Measurements from ENCODE around the gene ZHX3. TPM values are rescaled to one million over a fixed set of nuclear protein-coding genes. Genes with fewer than 3 reads are reported as not detected.

ZHX3 gene
- total and polyA plus RNA-seq, 2 of the 13 experiments (the other 11 are each of a cell fraction or from before 2014, with no cell fraction given): 8.4 to 11.7 TPM

GRCh38 chr20:41339957-41340326, 22.4 kb upstream of the ZHX3 start (continued):
- TF ChIP-seq HINFP (CRISPR knock-in tag; IDR thresholded peaks at IDR 0.05; ENCODE audit: low read depth): peak; percentile 88; the same call in 1 of the 2 replicates
- 0 out of 2 replicates have a peak, but pooled peaks have one; percentile 68 for TF ChIP-seq WIZ (CRISPR knock-in tag; IDR thresholded peaks at IDR 0.05)
- peak; percentile 68; the same call in 1 of the 2 replicates for TF ChIP-seq ZBTB33 (CRISPR knock-in tag; IDR thresholded peaks at IDR 0.05)
- no peak for TF ChIP-seq TOPORS (CRISPR knock-in tag; IDR thresholded peaks at IDR 0.05)
- peak; percentile 99 for TF ChIP-seq ZMYM3 (CRISPR knock-in tag; IDR thresholded peaks at IDR 0.05)
- TF ChIP-seq HMG20A (CRISPR knock-in tag; IDR thresholded peaks at IDR 0.05; ENCODE audit: borderline replicate concordance): peak; percentile 30
- TF ChIP-seq ZNF234 (CRISPR knock-in tag; conservative IDR thresholded peaks at IDR 0.05): peak; percentile 83; the same call in 1 of the 2 replicates
- TF ChIP-seq SP140L (CRISPR knock-in tag; IDR thresholded peaks at IDR 0.05; ENCODE audit: borderline replicate concordance): no peak
- TF ChIP-seq SMAD3 (CRISPR knock-in tag; IDR thresholded peaks at IDR 0.05): peak; percentile 90; the same call in 1 of the 2 replicates
- peak; percentile 15; the same call in 1 of the 2 replicates for TF ChIP-seq DPF2 (CRISPR knock-in tag; IDR thresholded peaks at IDR 0.05; ENCODE audit: borderline replicate concordance, low read depth)
- TF ChIP-seq RXRB (CRISPR knock-in tag; IDR thresholded peaks at IDR 0.05; ENCODE audit: borderline replicate concordance): peak; percentile 75; the same call in 1 of the 2 replicates
- peak; percentile 44 for TF ChIP-seq CEBPG (CRISPR knock-in tag; IDR thresholded peaks at IDR 0.05)
- no peak for TF ChIP-seq ZNF530 (CRISPR knock-in tag; IDR thresholded peaks at IDR 0.05; ENCODE audit: low read depth)
- TF ChIP-seq ZNF33B (CRISPR knock-in tag; IDR thresholded peaks at IDR 0.05): no peak
- 0 out of 2 replicates have a peak, but pooled peaks have one; percentile 13 for TF ChIP-seq ZNF749 (CRISPR knock-in tag; IDR thresholded peaks at IDR 0.05; ENCODE audit: borderline replicate concordance)
- no peak for TF ChIP-seq HOXA7 (CRISPR knock-in tag; IDR thresholded peaks at IDR 0.05)
- 0 out of 2 replicates have a peak, but pooled peaks have one; percentile 45 for TF ChIP-seq SRY (CRISPR knock-in tag; IDR thresholded peaks at IDR 0.05)
- peak; percentile 56; the same call in 1 of the 2 replicates for TF ChIP-seq ZNF292 (CRISPR knock-in tag; IDR thresholded peaks at IDR 0.05; ENCODE audit: borderline replicate concordance, low read depth)
- TF ChIP-seq ZNF484 (CRISPR knock-in tag; IDR thresholded peaks at IDR 0.05; ENCODE audit: borderline replicate concordance, low read depth): no peak
- TF ChIP-seq NFE2L1 (CRISPR knock-in tag; IDR thresholded peaks at IDR 0.05; ENCODE audit: borderline replicate concordance): peak; percentile 41; the same call in 1 of the 2 replicates
- TF ChIP-seq ATF6 (CRISPR knock-in tag; conservative IDR thresholded peaks at IDR 0.05): 0 out of 2 replicates have a peak, but pooled peaks have one; percentile 70
- TF ChIP-seq ZNF710 (CRISPR knock-in tag; IDR thresholded peaks at IDR 0.05; ENCODE audit: borderline replicate concordance): peak; percentile 49; the same call in 1 of the 2 replicates
- peak; percentile 79; the same call in 1 of the 2 replicates for TF ChIP-seq AKAP8 (CRISPR knock-in tag; IDR thresholded peaks at IDR 0.05)
- TF ChIP-seq NCOA5 (CRISPR knock-in tag; IDR thresholded peaks at IDR 0.05): no peak
